Activated T-cell treated with anti-CD3 and anti-CD28 coated beads, Interleukin-2, amount 50 U/mL, for 72 hours (primary cell): Measurements from ENCODE around the gene NADK. TPM values are rescaled to one million over a fixed set of nuclear protein-coding genes. Genes with fewer than 3 reads are reported as not detected.
"Not testable (repeated sequence)": the region's sequence is repeated elsewhere in the genome, so short reads cannot be mapped to it uniquely, and the experiment has no call there.

Source experiments
- ATAC-seq, 2 donors: fragments of 150-1000 bp; cut with Tn5 transposase; replicated peaks in 1 of 2; 2 replicates each; pipeline ENCODE4 v1.10.0; 2021; ENCODE audit warnings: moderate library complexity in 2 of 2, mild to moderate bottlenecking in 1 of 2
- DNase-seq, 2 donors: peaks; one replicate each; pipeline ENCODE4 v3.0.0; 2021 to 2022; ENCODE audit warnings: mixed read lengths in 1 of 2
- H3K27ac Mint-ChIP-seq: one replicate; pipeline ENCODE4 v1.8.0; 2022; ENCODE audit warnings: mild to moderate bottlenecking, moderate library complexity, mixed read lengths
- H3K27me3 Mint-ChIP-seq: one replicate; pipeline ENCODE4 v1.8.0; 2022; ENCODE audit warnings: low read depth, mixed read lengths
- H3K36me3 Mint-ChIP-seq, 2 donors: one replicate each; pipeline ENCODE4 v1.8.0; 2022; ENCODE audit warnings: mixed read lengths in 2 of 2, mild to moderate bottlenecking in 1 of 2; ENCODE audit not compliant: insufficient read depth in 2 of 2
- H3K4me1 Mint-ChIP-seq: one replicate; pipeline ENCODE4 v1.8.0; 2022; ENCODE audit warnings: low read depth, mixed read lengths
- H3K4me3 Mint-ChIP-seq, 2 donors: one replicate each; pipeline ENCODE4 v1.8.0; 2022; ENCODE audit warnings: mild to moderate bottlenecking in 2 of 2, mixed read lengths in 2 of 2, moderate library complexity in 2 of 2
- H3K9me3 Mint-ChIP-seq, 2 donors: one replicate each; pipeline ENCODE4 v1.8.0; 2022; ENCODE audit warnings: mixed read lengths in 2 of 2
- total RNA-seq, 2 donors: library from RNA; stranded (reverse); gene quantifications; one replicate each; pipeline ENCODE4 v1.2.3, GENCODE V29; 2022

NADK gene
- total RNA-seq, 2 donors from 2014 or later = 54.0 to 54.5 TPM

- not testable (repeated sequence) for H3K9me3 Mint-ChIP-seq, H3K27me3 Mint-ChIP-seq, DNase-seq, H3K4me1 Mint-ChIP-seq, H3K27ac Mint-ChIP-seq, H3K4me3 Mint-ChIP-seq, ATAC-seq
- peaks cover 5 to 22% of the 10 kb centered on the region in 2 donors for H3K36me3 Mint-ChIP-seq
Observed at GRCh38 chr1:1715109-1715883, 63.0 kb downstream of the NADK start.

- not testable (repeated sequence) for H3K27me3 Mint-ChIP-seq, H3K36me3 Mint-ChIP-seq, H3K4me3 Mint-ChIP-seq, H3K9me3 Mint-ChIP-seq, ATAC-seq, DNase-seq, H3K4me1 Mint-ChIP-seq, H3K27ac Mint-ChIP-seq
Observed at GRCh38 chr1:1707897-1708296, 70.4 kb downstream of the NADK start.

GRCh38 chr1:1707241-1707640 is 71.0 kb downstream of the NADK start:
- not testable (repeated sequence) for H3K36me3 Mint-ChIP-seq, H3K27me3 Mint-ChIP-seq, H3K4me1 Mint-ChIP-seq, H3K9me3 Mint-ChIP-seq, DNase-seq, H3K4me3 Mint-ChIP-seq, ATAC-seq, H3K27ac Mint-ChIP-seq

GRCh38 chr1:1705623-1706022 is 72.6 kb downstream of the NADK start:
- H3K27ac Mint-ChIP-seq, H3K4me1 Mint-ChIP-seq, H3K36me3 Mint-ChIP-seq, H3K27me3 Mint-ChIP-seq, ATAC-seq, DNase-seq, H3K4me3 Mint-ChIP-seq, H3K9me3 Mint-ChIP-seq: not testable (repeated sequence)

GRCh38 chr1:1704284-1704957 is 73.8 kb downstream of the NADK start:
- H3K27me3 Mint-ChIP-seq = not testable (repeated sequence)

GRCh38 chr1:1703796-1704195 is 74.5 kb downstream of the NADK start:
- no peak for ATAC-seq
- Mint-ChIP-seq H3K27me3 (no peaks in the 10 kb centered on the region), H3K36me3 (peaks cover 0 to 2% of the 10 kb centered on the region in 2 donors), H3K4me3 (no peak overlapping the region), H3K4me1 (no peaks in the 10 kb centered on the region), H3K27ac (no peak overlapping the region), H3K9me3 (no peaks in the 10 kb centered on the region)
- DNase-seq = no peak

More at GRCh38 chr1:1704284-1704957, 73.8 kb downstream of the NADK start:
- not testable (repeated sequence) for H3K4me3 Mint-ChIP-seq, H3K36me3 Mint-ChIP-seq, H3K9me3 Mint-ChIP-seq, DNase-seq, H3K27ac Mint-ChIP-seq, ATAC-seq, H3K4me1 Mint-ChIP-seq

- H3K27ac Mint-ChIP-seq, H3K4me1 Mint-ChIP-seq, DNase-seq, H3K4me3 Mint-ChIP-seq, ATAC-seq, H3K27me3 Mint-ChIP-seq, H3K9me3 Mint-ChIP-seq, H3K36me3 Mint-ChIP-seq: not testable (repeated sequence)
Observed at GRCh38 chr1:1702506-1702905, 75.8 kb downstream of the NADK start.

Other genes starting within 250 kb of the NADK start
- gene TMEM240, start 237.8 kb downstream of the NADK start, total RNA-seq = 1 to 10 TPM; 1.0 to 1.3 TPM
- gene SSU72, start 203.6 kb downstream of the NADK start, total RNA-seq = 100 to 1,000 TPM; 138 to 167 TPM
- gene FNDC10, start 178.3 kb downstream of the NADK start, total RNA-seq = 1 to 10 TPM in 1 of 2 donors, under 1 TPM in 1; 1.00 to 1.5 TPM
- gene MIB2, start 163.0 kb downstream of the NADK start, total RNA-seq = 10 to 100 TPM; 68.6 to 78.6 TPM
- 1 to 10 TPM; 1.5 TPM for gene MMP23B, start 146.3 kb downstream of the NADK start, total RNA-seq
- gene CDK11B, start 119.5 kb downstream of the NADK start, total RNA-seq = 10 to 100 TPM; 41.5 to 42.3 TPM
- gene SLC35E2B, start 85.7 kb downstream of the NADK start, total RNA-seq = 10 to 100 TPM; 42.0 to 43.1 TPM
- gene CDK11A, start 54.1 kb downstream of the NADK start, total RNA-seq = 10 to 100 TPM; 40.3 to 72.5 TPM
- 100 to 1,000 TPM; 350 to 418 TPM for gene GNB1, start 112.6 kb upstream of the NADK start, total RNA-seq
- gene CALML6, start 136.8 kb upstream of the NADK start, total RNA-seq = 1 to 10 TPM; 1.8 TPM
- gene TMEM52, start 140.8 kb upstream of the NADK start, total RNA-seq = 1 to 10 TPM in 1 of 2 donors, under 1 TPM in 1; 0.88 to 1.0 TPM
- gene CFAP74, start 225.3 kb upstream of the NADK start, total RNA-seq = not detected
- not detected for gene GABRD, start 240.9 kb upstream of the NADK start, total RNA-seq